ENCODE results near the gene SCFD2. TPM values are rescaled to one million over a fixed set of nuclear protein-coding genes. Genes with fewer than 3 reads are reported as not detected.

Gene SCFD2
- total and polyA plus RNA-seq, 8 donors: 4.0 to 13.5 (median 8.9) TPM

- ATAC-seq: peak; percentile 47 to 87 (median 70)
- WGBS, 2 donors: 19 to 21% methylated on average over 5 of the region's 5 CpGs
- no peaks in the 10 kb centered on the region for H3K9me3 ChIP-seq
- H3K4me1 ChIP-seq: peaks cover 21 to 66% (median 60%) of the 10 kb centered on the region in 3 donors
- TF ChIP-seq CTCF (IDR thresholded peaks at IDR 0.05): no peak
- DNase-seq: peak in 4 of 6 donors; percentile 57 to 76 (median 65)
- no peak for FAIRE-seq
- H3K36me3 ChIP-seq: no peaks in the 10 kb centered on the region
- no peak overlapping the region for H3K4me3 ChIP-seq
- H3K27me3 ChIP-seq: no peaks in the 10 kb centered on the region
- intact Hi-C loops (cut with DNase I): no loop called here
- peak overlapping the region in 2 of 4 donors; percentile 14 to 48 for H3K27ac ChIP-seq
These were observed 355.5 kb downstream of the SCFD2 start for GRCh38 chr4:53010318-53010717.

GRCh38 chr4:53009824-53010223, 356.0 kb downstream of the SCFD2 start:
- Histone ChIP-seq H3K27ac (peak overlapping the region in 2 of 4 donors; percentile 13 to 48), H3K4me3 (no peak overlapping the region), H3K9me3 (no peaks in the 10 kb centered on the region), H3K27me3 (no peaks in the 10 kb centered on the region), H3K36me3 (no peaks in the 10 kb centered on the region), H3K4me1 (peaks cover 21 to 67% (median 58%) of the 10 kb centered on the region in 3 donors)
- DNase-seq (no peak), ATAC-seq (peak in 1 of 4 donors; percentile 3), FAIRE-seq (no peak)
- intact Hi-C loops (cut with DNase I): no loop called here
- 64 to 68% methylated on average over 3 of the region's 3 CpGs for WGBS, 2 donors
- TF ChIP-seq CTCF (IDR thresholded peaks at IDR 0.05): no peak

- DNase-seq (no peak), FAIRE-seq (no peak), ATAC-seq (no peak)
- no peak for TF ChIP-seq CTCF (IDR thresholded peaks at IDR 0.05)
- no peaks in the 10 kb centered on the region for H3K9me3 ChIP-seq
- H3K27me3 ChIP-seq: no peaks in the 10 kb centered on the region
- H3K36me3 ChIP-seq: no peaks in the 10 kb centered on the region
- intact Hi-C loops (cut with DNase I): no loop called here
- peak overlapping the region in 1 of 4 donors; percentile 46 for H3K27ac ChIP-seq
- 93 to 95% methylated on average over 4 of the region's 4 CpGs for WGBS, 2 donors
- peaks cover 15 to 50% (median 41%) of the 10 kb centered on the region in 3 donors for H3K4me1 ChIP-seq
- no peak overlapping the region for H3K4me3 ChIP-seq
These were observed 358.8 kb downstream of the SCFD2 start for GRCh38 chr4:53007024-53007423.

- WGBS, 2 donors: 90 to 95% methylated on average over 3 of the region's 3 CpGs
- Histone ChIP-seq H3K27ac (no peak overlapping the region), H3K4me3 (no peak overlapping the region), H3K9me3 (no peaks in the 10 kb centered on the region), H3K36me3 (no peaks in the 10 kb centered on the region), H3K4me1 (peaks cover 15 to 37% (median 29%) of the 10 kb centered on the region in 3 donors), H3K27me3 (no peaks in the 10 kb centered on the region)
- no peak for DNase-seq
- intact Hi-C loops (cut with DNase I): no loop called here
- peak in 2 of 4 donors; percentile 51 to 54 for ATAC-seq
- no peak for TF ChIP-seq CTCF (IDR thresholded peaks at IDR 0.05)
- no peak for FAIRE-seq
These were observed 360.1 kb downstream of the SCFD2 start for GRCh38 chr4:53005808-53006207.

GRCh38 chr4:53005149-53005546, 360.7 kb downstream of the SCFD2 start:
- ATAC-seq (peak in 2 of 4 donors; percentile 45 to 65), FAIRE-seq (no peak), DNase-seq (peak in 1 of 6 donors; percentile 34)

More at GRCh38 chr4:53005149-53005546, 360.7 kb downstream of the SCFD2 start:
- Histone ChIP-seq H3K36me3 (no peaks in the 10 kb centered on the region), H3K9me3 (no peaks in the 10 kb centered on the region), H3K27ac (no peak overlapping the region), H3K27me3 (no peaks in the 10 kb centered on the region), H3K4me3 (no peak overlapping the region), H3K4me1 (peaks cover 15 to 37% (median 25%) of the 10 kb centered on the region in 3 donors)
- intact Hi-C loops (cut with DNase I): no loop called here
- WGBS, 2 donors: 84 to 96% methylated on average over 2 of the region's 2 CpGs
- no peak for TF ChIP-seq CTCF (IDR thresholded peaks at IDR 0.05)
